Endothelial cell of umbilical vein (primary cell): Measurements from ENCODE around the gene BUB3. TPM values are rescaled to one million over a fixed set of nuclear protein-coding genes. Genes with fewer than 3 reads are reported as not detected.

Experiments
- BruUV-seq: library from RNA; stranded (reverse); fragments of 400-500 nt; replicated peaks from 2 replicates; lab custom pipeline; 2021; lab: Mats Ljungman, UMichigan
- CTCF ChIA-PET: fragments of 300-600, 350-600 bp; sonication (Branson Sonifier 250); formaldehyde crosslinking; loops from one replicate; lab custom pipeline; 2021; ENCODE audit warnings: antibody characterized with exemption, inconsistent platforms; lab: Charles Lee
- POLR2A ChIA-PET: fragments of 300-600, 350-600 bp; sonication (Branson Sonifier 250); formaldehyde crosslinking; loops from one replicate; lab custom pipeline; 2021; ENCODE audit warnings: antibody characterized with exemption, inconsistent platforms; lab: Charles Lee
- DNase-seq: peaks from one replicate; pipeline ENCODE4 v3.0.0-alpha.2; 2011; ENCODE audit warnings: low read depth, low spot score
- FAIRE-seq: peaks from 2 replicates; lab custom pipeline; 2011; peaks lifted over from hg19 to GRCh38; lab: Jason Lieb, UNC
- H2AFZ ChIP-seq: 2 replicates; pipeline ENCODE4 v1.6.0; 2012; ENCODE audit warnings: low read depth, low read length, control low read depth, inconsistent platforms
- H3K27ac ChIP-seq: 2 replicates; pipeline ENCODE4 v1.5.1; 2011; ENCODE audit warnings: low read depth, mild to moderate bottlenecking, control low read depth, low read length, moderate library complexity; ENCODE audit not compliant: insufficient read depth
- H3K27me3 ChIP-seq, 2 experiments: 2 replicates each; pipeline versions ENCODE4 v1.6.0 to v1.6.1; 2011; ENCODE audit warnings: low read length in 2 of 2, mixed read lengths in 1 of 2; ENCODE audit not compliant: control insufficient read depth in 2 of 2, insufficient read depth in 2 of 2
- H3K36me3 ChIP-seq, 2 experiments: 2 replicates in 1 of 2; 3 replicates in 1 of 2; pipeline ENCODE4 v1.5.1; 2011; ENCODE audit warnings: low read length in 2 of 2, mild to moderate bottlenecking in 1 of 2, moderate library complexity in 1 of 2; ENCODE audit not compliant: control insufficient read depth in 2 of 2, insufficient read depth in 2 of 2; ENCODE audit errors: extremely low read depth in 1 of 2
- H3K4me1 ChIP-seq: 3 replicates; pipeline ENCODE4 v1.5.1; 2011; ENCODE audit warnings: mild to moderate bottlenecking, low read length; ENCODE audit not compliant: control insufficient read depth, insufficient read depth; ENCODE audit errors: extremely low read depth
- H3K4me2 ChIP-seq: 2 replicates; pipeline ENCODE4 v1.6.1; 2011; ENCODE audit warnings: low read length, control low read depth, mixed read lengths; ENCODE audit not compliant: insufficient read depth
- H3K4me3 ChIP-seq, 3 experiments: fragments of 200-600 bp in 1 of 3; sonication (generic), shearing (Covaris generic) in 1 of 3; replicated peaks in 1 of 3; 2 replicates each; pipeline ENCODE4 v1.5.1; 2011 to 2016; ENCODE audit warnings: control low read depth in 3 of 3, low read length in 3 of 3, mild to moderate bottlenecking in 2 of 3, inconsistent platforms in 1 of 3, low read depth in 1 of 3, moderate library complexity in 1 of 3; ENCODE audit not compliant: insufficient read depth in 1 of 3
- H3K79me2 ChIP-seq: 2 replicates; pipeline ENCODE4 v1.6.0; 2012; ENCODE audit warnings: low read length, inconsistent platforms; ENCODE audit not compliant: control insufficient read depth, insufficient read depth
- H3K9ac ChIP-seq: replicated peaks from 2 replicates; pipeline ENCODE3; 2011; ENCODE audit warnings: low read length, control low read depth; ENCODE audit not compliant: insufficient read depth; ENCODE audit errors: extremely low read depth
- H3K9me1 ChIP-seq: replicated peaks from 3 replicates; pipeline ENCODE4 v1.6.0; 2011; ENCODE audit warnings: mild to moderate bottlenecking, low read length; ENCODE audit not compliant: control insufficient read depth, insufficient read depth; ENCODE audit errors: extremely low read depth
- H3K9me3 ChIP-seq: replicated peaks from 2 replicates; pipeline ENCODE4 v1.5.1; 2012; ENCODE audit warnings: low read length, inconsistent platforms; ENCODE audit not compliant: control insufficient read depth, insufficient read depth
- H4K20me1 ChIP-seq: replicated peaks from 2 replicates; pipeline ENCODE3; 2011; ENCODE audit warnings: mild to moderate bottlenecking, low read length; ENCODE audit not compliant: control insufficient read depth, insufficient read depth; ENCODE audit errors: extremely low read depth
- EZH2 ChIP-seq: IDR thresholded peaks from 2 replicates; pipeline ENCODE4 v1.6.1; 2012; ENCODE audit warnings: borderline replicate concordance, low read depth, mild to moderate bottlenecking, moderate library complexity, low read length, inconsistent platforms; ENCODE audit not compliant: severe bottlenecking
- FOS ChIP-seq: IDR thresholded peaks from 2 replicates; pipeline ENCODE4 v1.6.1; 2011; ENCODE audit warnings: mild to moderate bottlenecking, low read length, moderate library complexity, borderline replicate concordance; ENCODE audit not compliant: insufficient read depth
- JUN ChIP-seq: IDR thresholded peaks from 2 replicates; pipeline ENCODE4 v1.6.1; 2011; ENCODE audit warnings: borderline replicate concordance, low read depth; ENCODE audit not compliant: insufficient read length, insufficient read depth
- MYC ChIP-seq: IDR thresholded peaks from one replicate; pipeline ENCODE4 v1.6.1; 2011; ENCODE audit warnings: mild to moderate bottlenecking, low read depth, low read length
- POLR2A ChIP-seq: IDR thresholded peaks from 2 replicates; pipeline ENCODE4 v1.6.1; 2012; ENCODE audit warnings: low read depth, mild to moderate bottlenecking, control low read depth, low read length
- POLR2AphosphoS5 ChIP-seq: IDR thresholded peaks from 2 replicates; pipeline ENCODE4 v1.6.1; 2012; ENCODE audit warnings: low read depth, mild to moderate bottlenecking, control low read depth, low read length, moderate library complexity; ENCODE audit not compliant: insufficient read depth
- dilution Hi-C: fragments of 300-500 bp; cut with MboI; formaldehyde crosslinking; loops from one replicate; pipeline ENCODE4 v1.15.0; 2019; ENCODE audit warnings: low sequenced_read_pairs; ENCODE audit not compliant: extremely low pct_ligation_motif_present
- intact Hi-C: fragments of 100-400 bp; cut with micrococcal nuclease; formaldehyde crosslinking; loops from one replicate; pipeline ENCODE4 v1.10.0; 2022
- polyA plus RNA-seq, 4 experiments: library from polyadenylated mRNA; depleted of rRNA in 3 of 4; stranded (reverse) in 3 of 4; unstranded in 1 of 4; fragments of >200 nt; gene quantifications; 2 replicates each; pipeline versions ENCODE4 v1.2.1 to v1.2.3, GENCODE V29; 2011 to 2012; ENCODE audit warnings: missing spikeins in 1 of 4
- total RNA-seq: library from RNA; stranded (reverse); gene quantifications from 2 replicates; pipeline ENCODE4 v1.2.3, GENCODE V29; 2021
- TF ChIP-seq, protein P1 (sequence below), 2 donors: IDR thresholded peaks; 1 replicate in 1 of 2; 2 replicates in 1 of 2; pipeline ENCODE4 v1.5.1; 2011; ENCODE audit warnings: low read length in 2 of 2, mild to moderate bottlenecking in 2 of 2, moderate library complexity in 2 of 2, control low read depth in 1 of 2, inconsistent platforms in 1 of 2, low read depth in 1 of 2; ENCODE audit not compliant: insufficient read depth in 1 of 2; ENCODE audit errors: extremely low read depth in 1 of 2
- TF ChIP-seq, protein P2 (sequence below): IDR thresholded peaks from 2 replicates; pipeline ENCODE4 v1.6.1; 2011; ENCODE audit not compliant: insufficient read depth, insufficient read length

Gene BUB3
- total and polyA plus RNA-seq, 2 donors (not counting 3 experiments of a cell fraction or from before 2014, with no cell fraction given) = 156 to 193 TPM

DNA sequence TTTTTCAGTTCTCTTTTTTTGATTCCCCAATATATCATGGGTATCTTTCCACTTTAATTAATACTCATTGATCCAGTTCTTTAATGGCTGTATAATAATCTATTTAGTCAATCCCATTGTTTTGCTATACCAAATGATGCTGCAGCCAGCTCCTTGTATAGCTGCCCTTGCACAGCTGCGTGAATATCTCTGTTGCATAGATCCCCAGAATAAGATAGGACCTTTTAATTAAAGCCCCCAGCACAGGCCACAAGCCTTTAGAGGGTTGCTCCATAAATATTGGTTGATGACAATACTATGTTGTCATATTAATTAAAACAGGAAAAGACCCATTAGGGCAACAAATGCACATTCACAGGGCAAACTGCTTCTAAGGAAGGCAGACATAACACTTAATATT, 57.9 kb downstream of the BUB3 start:
- no peaks in the 10 kb centered on the region for H3K36me3 ChIP-seq
- no peaks in the 10 kb centered on the region for H3K4me1 ChIP-seq
- no peaks in the 10 kb centered on the region for H4K20me1 ChIP-seq
- H3K9me3 ChIP-seq = no peaks in the 10 kb centered on the region
- FAIRE-seq = no peak
- H3K4me2 ChIP-seq = no peak overlapping the region
- dilution Hi-C loops = no loop called here
- CTCF ChIA-PET = no interaction called here
- no peak overlapping the region for H3K9ac ChIP-seq
- intact Hi-C loops = no loop called here
- no peak overlapping the region for H3K27ac ChIP-seq
- H3K27me3 ChIP-seq = no peaks in the 10 kb centered on the region
- no peak overlapping the region for H2AFZ ChIP-seq
- H3K4me3 ChIP-seq = no peak overlapping the region
- H3K79me2 ChIP-seq = no peaks in the 10 kb centered on the region
- POLR2A ChIA-PET = interaction anchor here (0.7 kb wide), 1 partner anchor 215 kb away, joined by 5 read pairs; no protein-coding TSS in a partner anchor
- H3K9me1 ChIP-seq = no peaks in the 10 kb centered on the region
- no TSS peak for BruUV-seq
- DNase-seq = no peak
- TF ChIP-seq POLR2AphosphoS5 (no peak), EZH2 (no peak), MYC (no peak), POLR2A (no peak), JUN (no peak), FOS (no peak)
- TF ChIP-seq, protein P1, sequence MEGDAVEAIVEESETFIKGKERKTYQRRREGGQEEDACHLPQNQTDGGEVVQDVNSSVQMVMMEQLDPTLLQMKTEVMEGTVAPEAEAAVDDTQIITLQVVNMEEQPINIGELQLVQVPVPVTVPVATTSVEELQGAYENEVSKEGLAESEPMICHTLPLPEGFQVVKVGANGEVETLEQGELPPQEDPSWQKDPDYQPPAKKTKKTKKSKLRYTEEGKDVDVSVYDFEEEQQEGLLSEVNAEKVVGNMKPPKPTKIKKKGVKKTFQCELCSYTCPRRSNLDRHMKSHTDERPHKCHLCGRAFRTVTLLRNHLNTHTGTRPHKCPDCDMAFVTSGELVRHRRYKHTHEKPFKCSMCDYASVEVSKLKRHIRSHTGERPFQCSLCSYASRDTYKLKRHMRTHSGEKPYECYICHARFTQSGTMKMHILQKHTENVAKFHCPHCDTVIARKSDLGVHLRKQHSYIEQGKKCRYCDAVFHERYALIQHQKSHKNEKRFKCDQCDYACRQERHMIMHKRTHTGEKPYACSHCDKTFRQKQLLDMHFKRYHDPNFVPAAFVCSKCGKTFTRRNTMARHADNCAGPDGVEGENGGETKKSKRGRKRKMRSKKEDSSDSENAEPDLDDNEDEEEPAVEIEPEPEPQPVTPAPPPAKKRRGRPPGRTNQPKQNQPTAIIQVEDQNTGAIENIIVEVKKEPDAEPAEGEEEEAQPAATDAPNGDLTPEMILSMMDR (IDR thresholded peaks at IDR 0.05; ENCODE audit: extremely low read depth in 1 of 2, insufficient read depth in 1 of 2, low read depth in 1 of 2, low read length in 2 of 2) = no peak
- TF ChIP-seq, protein P2, sequence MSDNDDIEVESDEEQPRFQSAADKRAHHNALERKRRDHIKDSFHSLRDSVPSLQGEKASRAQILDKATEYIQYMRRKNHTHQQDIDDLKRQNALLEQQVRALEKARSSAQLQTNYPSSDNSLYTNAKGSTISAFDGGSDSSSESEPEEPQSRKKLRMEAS = no peak
